Endodermal cell (in vitro differentiated cells): ENCODE measurements around the gene C7orf57. TPM values are rescaled to one million over a fixed set of nuclear protein-coding genes. Genes with fewer than 3 reads are reported as not detected.

Experiments
- DNase-seq: peaks from one replicate; pipeline ENCODE4 v3.0.0-alpha.2; 2017
- H3K27ac ChIP-seq: 2 replicates; pipeline ENCODE4 v1.5.1; 2013; ENCODE audit warnings: mild to moderate bottlenecking, low read depth, low read length, moderate library complexity
- H3K27me3 ChIP-seq: 2 replicates; pipeline ENCODE4 v1.6.1; 2013; ENCODE audit warnings: mild to moderate bottlenecking, low read length, moderate library complexity; ENCODE audit not compliant: insufficient read depth, control insufficient read depth, poor library complexity, severe bottlenecking
- H3K36me3 ChIP-seq: 2 replicates; pipeline ENCODE4 v1.7.0; 2013; ENCODE audit warnings: mild to moderate bottlenecking, low read length, moderate library complexity; ENCODE audit not compliant: control insufficient read depth, insufficient read depth
- H3K4me1 ChIP-seq: one replicate; pipeline ENCODE4 v1.7.0; 2013; ENCODE audit warnings: low read length; ENCODE audit not compliant: control insufficient read depth, insufficient read depth
- H3K4me3 ChIP-seq: 2 replicates; pipeline ENCODE4 v1.5.1; 2013; ENCODE audit warnings: mild to moderate bottlenecking, low read length, moderate library complexity
- H3K9ac ChIP-seq: 2 replicates; pipeline ENCODE4 v1.6.1; 2013; ENCODE audit warnings: mild to moderate bottlenecking, low read length, moderate library complexity; ENCODE audit not compliant: poor library complexity, severe bottlenecking; ENCODE audit errors: extremely low read depth
- H3K9me3 ChIP-seq: 2 replicates; pipeline ENCODE4 v1.6.1; 2013; ENCODE audit warnings: mild to moderate bottlenecking, low read length, moderate library complexity; ENCODE audit not compliant: control insufficient read depth
- H3K27ac Mint-ChIP-seq: 2 replicates; pipeline ENCODE4 v1.8.0; 2020; ENCODE audit warnings: mixed read lengths
- H3K27me3 Mint-ChIP-seq: 2 replicates; pipeline ENCODE4 v1.8.0; 2021; ENCODE audit warnings: mild to moderate bottlenecking, mixed read lengths; ENCODE audit not compliant: insufficient read depth
- H3K36me3 Mint-ChIP-seq: 2 replicates; pipeline ENCODE4 v1.8.0; 2020; ENCODE audit warnings: low read depth, mixed read lengths
- H3K4me1 Mint-ChIP-seq: 2 replicates; pipeline ENCODE4 v1.8.0; 2020; ENCODE audit warnings: mixed read lengths
- H3K4me3 Mint-ChIP-seq: 2 replicates; pipeline ENCODE4 v1.8.0; 2020; ENCODE audit warnings: mild to moderate bottlenecking, moderate library complexity, mixed read lengths
- H3K9me3 Mint-ChIP-seq: 2 replicates; pipeline ENCODE4 v1.8.0; 2020; ENCODE audit warnings: mild to moderate bottlenecking, mixed read lengths
- WGBS, 2 experiments: methylation state at CpG; one replicate each; pipeline versions ENCODE4 v1.1.5 to v1.1.7; 2013; ENCODE audit warnings: missing lambda C conversion rate in 2 of 2, mixed read lengths in 1 of 2; ENCODE audit not compliant: insufficient coverage in 1 of 2, insufficient read length in 1 of 2; 5-methylcytosine and 5-hydroxymethylcytosine counted together
- total RNA-seq, 2 donors: library from RNA; stranded (reverse); fragmentation: NEBNext Ultra II Directional in 1 of 2; extraction: Animal tissue kit (Norgen Biotek cat#: 25700) in 1 of 2; gene quantifications; 2 replicates in 1 of 2; 3 replicates in 1 of 2; pipeline ENCODE4 v1.2.1, GENCODE V29; 2021
- TF ChIP-seq, protein P1 (sequence below): fragments of 200-600 bp; sonication (generic); conservative IDR thresholded peaks from 2 replicates; pipeline ENCODE4 v1.5.0; 2021; ENCODE audit warnings: antibody characterized with exemption, mild to moderate bottlenecking

Gene C7orf57
- total RNA-seq, 2 donors from 2014 or later, result 0.57 TPM; not detected in 1

GRCh38 chr7:48087349-48087748, 52.0 kb downstream of the C7orf57 start:
- Histone ChIP-seq H3K9ac (no peak overlapping the region), H3K4me3 (no peak overlapping the region), H3K36me3 (peaks cover 11% of the 10 kb centered on the region), H3K4me1 (peaks cover 8% of the 10 kb centered on the region), H3K27me3 (no peaks in the 10 kb centered on the region), H3K9me3 (no peaks in the 10 kb centered on the region), H3K27ac (no peak overlapping the region)
- H3K4me3 Mint-ChIP-seq, result peak overlapping the region; percentile 74
- TF ChIP-seq, protein P1, sequence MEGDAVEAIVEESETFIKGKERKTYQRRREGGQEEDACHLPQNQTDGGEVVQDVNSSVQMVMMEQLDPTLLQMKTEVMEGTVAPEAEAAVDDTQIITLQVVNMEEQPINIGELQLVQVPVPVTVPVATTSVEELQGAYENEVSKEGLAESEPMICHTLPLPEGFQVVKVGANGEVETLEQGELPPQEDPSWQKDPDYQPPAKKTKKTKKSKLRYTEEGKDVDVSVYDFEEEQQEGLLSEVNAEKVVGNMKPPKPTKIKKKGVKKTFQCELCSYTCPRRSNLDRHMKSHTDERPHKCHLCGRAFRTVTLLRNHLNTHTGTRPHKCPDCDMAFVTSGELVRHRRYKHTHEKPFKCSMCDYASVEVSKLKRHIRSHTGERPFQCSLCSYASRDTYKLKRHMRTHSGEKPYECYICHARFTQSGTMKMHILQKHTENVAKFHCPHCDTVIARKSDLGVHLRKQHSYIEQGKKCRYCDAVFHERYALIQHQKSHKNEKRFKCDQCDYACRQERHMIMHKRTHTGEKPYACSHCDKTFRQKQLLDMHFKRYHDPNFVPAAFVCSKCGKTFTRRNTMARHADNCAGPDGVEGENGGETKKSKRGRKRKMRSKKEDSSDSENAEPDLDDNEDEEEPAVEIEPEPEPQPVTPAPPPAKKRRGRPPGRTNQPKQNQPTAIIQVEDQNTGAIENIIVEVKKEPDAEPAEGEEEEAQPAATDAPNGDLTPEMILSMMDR, result no peak
- H3K27ac Mint-ChIP-seq, result peak overlapping the region; percentile 86
- H3K36me3 Mint-ChIP-seq, result peaks cover 13% of the 10 kb centered on the region
- H3K9me3 Mint-ChIP-seq, result peaks cover 2% of the 10 kb centered on the region
- no peaks in the 10 kb centered on the region for H3K27me3 Mint-ChIP-seq
- 81 to 94% methylated on average over 6 to 7 of the region's 7 CpGs for WGBS, 2 experiments
- peak; percentile 45 for DNase-seq
- peaks cover 55% of the 10 kb centered on the region for H3K4me1 Mint-ChIP-seq

- peaks cover 8% of the 10 kb centered on the region for H3K4me1 ChIP-seq
- peak overlapping the region; percentile 84 for H3K4me3 ChIP-seq
- H3K27me3 ChIP-seq, result no peaks in the 10 kb centered on the region
- Mint-ChIP-seq H3K4me1 (peaks cover 43% of the 10 kb centered on the region), H3K9me3 (peaks cover 2% of the 10 kb centered on the region), H3K4me3 (peak overlapping the region; percentile 74), H3K27me3 (no peaks in the 10 kb centered on the region), H3K36me3 (peaks cover 22% of the 10 kb centered on the region), H3K27ac (peak overlapping the region; percentile 98)
- TF ChIP-seq, protein P1, result no peak
- H3K9ac ChIP-seq, result peak overlapping the region; percentile 89
- H3K36me3 ChIP-seq, result peaks cover 24% of the 10 kb centered on the region
- DNase-seq, result peak; percentile 93
- peak overlapping the region; percentile 79 for H3K27ac ChIP-seq
- WGBS, 2 experiments, result 0 to 1% methylated on average over 7 to 25 of the region's 25 CpGs
- no peaks in the 10 kb centered on the region for H3K9me3 ChIP-seq
Measured at GRCh38 chr7:48088559-48089045, 53.3 kb downstream of the C7orf57 start.

DNA sequence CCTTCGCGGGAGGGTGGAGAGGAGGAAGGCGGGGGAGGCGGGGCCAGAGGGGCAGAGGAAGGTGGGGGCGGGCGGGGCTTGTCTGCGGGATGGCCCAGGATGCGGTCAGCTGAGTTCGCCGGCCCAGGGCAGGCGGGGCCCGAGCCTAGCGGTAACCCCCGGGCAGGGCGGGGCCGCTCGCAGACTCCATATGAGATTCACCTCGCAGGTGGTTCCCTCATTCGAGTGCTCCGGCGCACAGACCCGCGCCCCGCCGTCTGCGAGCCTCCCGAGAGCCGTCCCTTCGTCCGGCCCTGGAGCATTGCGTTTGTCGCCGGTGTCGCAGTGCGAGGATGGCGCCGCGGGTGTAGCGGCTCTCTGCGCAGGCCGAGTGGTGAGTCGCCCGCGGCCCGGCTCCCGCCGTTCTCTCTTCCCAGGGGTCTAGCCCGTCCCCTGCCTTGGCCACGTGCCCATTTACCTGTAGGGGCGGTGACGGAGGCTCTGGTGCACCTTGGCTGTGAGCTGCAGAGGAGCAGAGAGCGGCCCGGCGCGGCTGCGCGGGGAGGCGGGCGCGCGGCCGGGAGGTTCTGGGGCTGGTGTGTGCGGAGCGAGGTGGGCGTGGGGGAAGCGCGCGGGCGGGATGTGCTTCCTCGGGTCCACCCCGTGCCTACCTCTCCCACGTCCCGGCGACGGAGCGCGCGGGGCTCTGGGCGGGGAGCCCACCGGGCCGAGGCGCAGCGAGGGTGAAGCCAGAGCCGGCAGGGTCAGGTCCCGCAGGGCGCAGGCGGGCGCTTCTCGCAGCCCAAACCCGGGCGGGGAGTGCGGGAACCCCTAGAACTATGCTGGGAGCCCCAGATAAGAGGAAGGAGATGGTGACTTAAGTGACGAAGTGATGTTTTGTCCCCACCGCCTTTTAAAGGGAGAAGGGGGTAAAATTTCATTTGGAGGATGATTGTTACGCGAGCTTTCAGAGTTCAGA, 54.0 kb downstream of the C7orf57 start, which contains the start of gene UPP1:
TSS of gene UPP1 (plus strand) at position 220 of the 958 bp plus-strand sequence. CDS start 5,519 bp downstream, outside the sequence.
- TF ChIP-seq, protein P1, result no peak
- WGBS, 2 experiments, result 0% methylated on average over 17 to 95 of the region's 96 CpGs
- H3K27ac ChIP-seq, result peak within 1 kb of the TSS; percentile 79
- H3K4me1 Mint-ChIP-seq, result peaks cover 42% of the 10 kb centered on the region
- peaks cover 27% of the 10 kb centered on the region for H3K36me3 ChIP-seq
- peaks cover 8% of the 10 kb centered on the region for H3K4me1 ChIP-seq
- H3K4me3 Mint-ChIP-seq, result peak within 1 kb of the TSS; percentile 74
- peak within 1 kb of the TSS; percentile 98 for H3K27ac Mint-ChIP-seq
- H3K9me3 ChIP-seq, result no peaks in the 10 kb centered on the region
- peak within 1 kb of the TSS; percentile 89 for H3K9ac ChIP-seq
- H3K9me3 Mint-ChIP-seq, result peaks cover 2% of the 10 kb centered on the region
- H3K27me3 ChIP-seq, result no peaks in the 10 kb centered on the region
- H3K4me3 ChIP-seq, result peak within 1 kb of the TSS; percentile 99
- peak; percentile 98 for DNase-seq
- no peaks in the 10 kb centered on the region for H3K27me3 Mint-ChIP-seq
- peaks cover 28% of the 10 kb centered on the region for H3K36me3 Mint-ChIP-seq
